Measurements from ENCODE around the gene RABEP2.

GRCh38 chr16:28873543-28874201, 51.4 kb downstream of the RABEP2 start:
- TF ChIP-seq, protein P1, sequence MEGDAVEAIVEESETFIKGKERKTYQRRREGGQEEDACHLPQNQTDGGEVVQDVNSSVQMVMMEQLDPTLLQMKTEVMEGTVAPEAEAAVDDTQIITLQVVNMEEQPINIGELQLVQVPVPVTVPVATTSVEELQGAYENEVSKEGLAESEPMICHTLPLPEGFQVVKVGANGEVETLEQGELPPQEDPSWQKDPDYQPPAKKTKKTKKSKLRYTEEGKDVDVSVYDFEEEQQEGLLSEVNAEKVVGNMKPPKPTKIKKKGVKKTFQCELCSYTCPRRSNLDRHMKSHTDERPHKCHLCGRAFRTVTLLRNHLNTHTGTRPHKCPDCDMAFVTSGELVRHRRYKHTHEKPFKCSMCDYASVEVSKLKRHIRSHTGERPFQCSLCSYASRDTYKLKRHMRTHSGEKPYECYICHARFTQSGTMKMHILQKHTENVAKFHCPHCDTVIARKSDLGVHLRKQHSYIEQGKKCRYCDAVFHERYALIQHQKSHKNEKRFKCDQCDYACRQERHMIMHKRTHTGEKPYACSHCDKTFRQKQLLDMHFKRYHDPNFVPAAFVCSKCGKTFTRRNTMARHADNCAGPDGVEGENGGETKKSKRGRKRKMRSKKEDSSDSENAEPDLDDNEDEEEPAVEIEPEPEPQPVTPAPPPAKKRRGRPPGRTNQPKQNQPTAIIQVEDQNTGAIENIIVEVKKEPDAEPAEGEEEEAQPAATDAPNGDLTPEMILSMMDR (IDR thresholded peaks at IDR 0.05; ENCODE audit: low read depth, low read length, poor library complexity, severe bottlenecking) = peak; percentile 82
- no peak for TF ChIP-seq EZH2phosphoT487 (IDR thresholded peaks at IDR 0.05; ENCODE audit: borderline replicate concordance, low read length)
